Activated naive CD4-positive, alpha-beta T cell treated with anti-CD3 and anti-CD28 coated beads, Interleukin-2, amount 50 U/mL, for 24 hours (primary cell): ENCODE data around the gene RNLS.

ENCODE experiments used
- H3K27ac Mint-ChIP-seq: one replicate; pipeline ENCODE4 v1.8.0; 2021; ENCODE audit warnings: mild to moderate bottlenecking, mixed read lengths
- H3K27me3 Mint-ChIP-seq: one replicate; pipeline ENCODE4 v1.8.0; 2021; ENCODE audit warnings: mixed read lengths
- H3K36me3 Mint-ChIP-seq: one replicate; pipeline ENCODE4 v1.8.0; 2021; ENCODE audit warnings: mixed read lengths
- H3K4me1 Mint-ChIP-seq: one replicate; pipeline ENCODE4 v1.8.0; 2021; ENCODE audit warnings: mixed read lengths
- H3K4me3 Mint-ChIP-seq: one replicate; pipeline ENCODE4 v1.8.0; 2021; ENCODE audit warnings: mild to moderate bottlenecking, mixed read lengths
- H3K9me3 Mint-ChIP-seq: one replicate; pipeline ENCODE4 v1.8.0; 2021; ENCODE audit warnings: mixed read lengths

The RNLS gene

DNA sequence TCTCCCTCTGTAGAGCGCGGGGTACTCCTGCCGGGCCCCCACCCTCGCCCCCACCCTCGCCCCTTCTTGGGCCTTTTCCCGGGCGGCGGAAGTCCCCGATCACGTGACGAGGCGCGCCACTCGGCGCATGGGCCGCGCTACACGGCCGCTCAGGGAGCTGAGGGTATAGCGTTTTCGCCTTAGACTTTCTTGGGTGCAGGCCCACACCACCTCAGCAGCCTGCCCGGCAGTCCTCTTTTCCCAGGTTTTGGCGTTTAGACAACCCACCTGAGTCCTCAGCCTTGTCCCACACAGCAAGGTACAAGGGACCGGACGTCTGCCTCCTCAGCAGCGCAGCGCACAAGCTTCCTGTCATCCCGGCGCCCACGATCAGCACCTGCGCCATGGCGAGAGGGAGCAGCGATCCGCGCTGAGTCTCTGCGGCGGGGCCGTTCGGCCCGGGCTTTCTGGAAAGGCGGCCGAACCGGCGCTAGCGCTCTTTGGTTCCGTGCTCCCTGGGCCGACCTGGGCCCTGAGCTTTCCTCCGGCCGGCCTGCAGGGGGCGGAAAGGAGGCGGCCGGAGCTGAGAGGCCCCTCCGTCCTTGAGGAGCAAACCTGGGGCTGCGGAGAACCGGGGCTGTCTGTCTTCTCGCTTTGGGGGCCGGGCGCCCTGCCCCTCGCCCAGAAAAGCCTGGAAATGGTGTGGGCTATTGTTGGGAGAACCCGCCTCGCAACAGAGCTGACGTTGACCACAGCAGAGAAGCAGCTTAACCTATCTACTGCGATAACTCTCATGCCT, at the start of gene RNLS:
RNLS (minus strand) TSS at position 513 of the 778 bp plus-strand sequence.
- H3K9me3 Mint-ChIP-seq, result peaks cover 13% of the 10 kb centered on the region
- peaks cover 13% of the 10 kb centered on the region for H3K4me1 Mint-ChIP-seq
- H3K27ac Mint-ChIP-seq, result peak within 1 kb of the TSS; percentile 91
- H3K27me3 Mint-ChIP-seq, result peaks cover 2% of the 10 kb centered on the region
- H3K4me3 Mint-ChIP-seq, result peak within 1 kb of the TSS; percentile 87
- peaks cover 4% of the 10 kb centered on the region for H3K36me3 Mint-ChIP-seq

DNA sequence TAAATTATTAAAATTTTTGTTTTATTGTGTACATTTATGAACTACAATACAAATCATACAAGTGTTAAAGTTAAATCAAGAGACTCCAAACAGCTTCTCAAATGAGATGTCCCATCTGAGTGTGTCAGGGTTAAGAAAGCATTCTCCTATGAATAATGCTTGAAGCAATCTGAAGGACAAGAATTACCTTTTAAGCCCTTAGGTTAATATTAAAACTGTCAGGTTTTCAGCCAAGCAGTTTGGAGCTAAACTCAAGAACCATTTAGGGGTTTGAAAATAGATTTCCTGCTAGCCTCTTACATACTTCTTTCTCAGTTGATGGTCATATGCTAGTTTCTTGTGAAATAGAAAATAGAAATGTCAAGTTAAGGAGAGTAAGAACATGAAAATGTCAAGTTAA, 41.7 kb upstream of the RNLS start:
- no peaks in the 10 kb centered on the region for H3K27me3 Mint-ChIP-seq
- no peaks in the 10 kb centered on the region for H3K4me1 Mint-ChIP-seq
- no peaks in the 10 kb centered on the region for H3K9me3 Mint-ChIP-seq
- no peaks in the 10 kb centered on the region for H3K36me3 Mint-ChIP-seq
- H3K27ac Mint-ChIP-seq, result no peak overlapping the region
- no peak overlapping the region for H3K4me3 Mint-ChIP-seq

DNA sequence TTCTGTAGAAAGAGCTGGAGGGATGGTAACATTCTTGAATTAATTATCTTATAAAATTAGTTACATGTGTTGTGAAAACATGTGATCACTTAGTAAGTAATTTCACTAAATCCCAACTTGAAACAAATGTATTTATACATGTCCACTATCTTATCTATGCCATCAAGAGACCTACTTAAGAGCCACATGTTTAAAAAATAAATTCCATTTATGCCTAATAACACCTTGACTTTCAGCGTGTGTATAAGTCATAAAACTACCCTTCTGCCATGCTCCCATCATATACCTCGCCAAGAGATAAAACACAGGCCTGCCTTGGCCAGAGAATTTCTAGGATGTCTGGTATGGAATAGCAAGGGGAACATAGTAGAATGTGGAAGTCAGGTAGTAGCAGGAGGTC, 40.7 kb upstream of the RNLS start:
- Mint-ChIP-seq H3K27me3 (no peaks in the 10 kb centered on the region), H3K4me3 (no peak overlapping the region), H3K36me3 (no peaks in the 10 kb centered on the region), H3K9me3 (no peaks in the 10 kb centered on the region), H3K4me1 (no peaks in the 10 kb centered on the region), H3K27ac (no peak overlapping the region)

DNA sequence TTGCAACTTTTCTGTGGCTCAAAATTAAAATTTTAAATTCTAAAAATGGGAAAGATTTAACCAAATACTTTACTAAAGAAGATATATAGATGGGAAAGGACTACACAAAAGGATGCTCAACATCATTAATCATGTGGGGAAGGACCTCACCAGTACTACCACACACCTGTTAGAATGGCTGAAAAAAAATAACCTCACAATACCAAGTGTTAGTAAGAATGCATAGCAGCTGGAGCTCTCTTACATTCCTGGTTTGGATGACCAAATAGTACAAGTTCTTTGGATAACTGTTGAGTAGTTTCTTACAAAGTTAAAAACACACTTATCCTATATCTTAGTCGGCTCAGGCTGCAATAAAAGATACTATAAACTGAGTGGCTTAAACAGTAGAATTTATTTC, 37.3 kb upstream of the RNLS start:
- Mint-ChIP-seq H3K4me1 (no peaks in the 10 kb centered on the region), H3K27me3 (no peaks in the 10 kb centered on the region)

DNA sequence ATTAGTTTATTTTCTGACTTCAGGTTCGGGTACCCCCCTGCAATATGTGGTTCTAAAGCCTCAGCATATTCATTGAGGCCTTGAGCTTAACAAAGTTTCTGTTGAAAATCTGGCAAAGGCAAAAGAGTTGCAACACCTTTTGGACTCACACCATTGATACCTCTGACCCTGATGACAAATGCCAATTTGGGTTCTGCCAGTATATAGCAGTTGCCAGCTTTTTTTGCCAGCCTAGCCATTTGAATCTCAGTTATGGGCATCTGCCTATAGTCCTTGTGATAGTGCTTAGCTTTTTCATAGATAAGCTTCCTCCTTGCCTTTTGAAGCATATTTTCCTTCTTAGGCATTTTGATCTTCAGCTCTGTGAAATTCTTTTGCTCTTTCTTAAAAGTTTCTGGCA, 35.4 kb upstream of the RNLS start:
- Mint-ChIP-seq H3K9me3 (no peaks in the 10 kb centered on the region), H3K36me3 (no peaks in the 10 kb centered on the region), H3K27ac (no peak overlapping the region), H3K4me3 (no peak overlapping the region), H3K27me3 (no peaks in the 10 kb centered on the region), H3K4me1 (no peaks in the 10 kb centered on the region)

More for the DNA sequence above, 37.3 kb upstream of the RNLS start:
- H3K27ac Mint-ChIP-seq, result no peak overlapping the region
- H3K36me3 Mint-ChIP-seq, result no peaks in the 10 kb centered on the region
- H3K9me3 Mint-ChIP-seq, result no peaks in the 10 kb centered on the region
- no peak overlapping the region for H3K4me3 Mint-ChIP-seq

DNA sequence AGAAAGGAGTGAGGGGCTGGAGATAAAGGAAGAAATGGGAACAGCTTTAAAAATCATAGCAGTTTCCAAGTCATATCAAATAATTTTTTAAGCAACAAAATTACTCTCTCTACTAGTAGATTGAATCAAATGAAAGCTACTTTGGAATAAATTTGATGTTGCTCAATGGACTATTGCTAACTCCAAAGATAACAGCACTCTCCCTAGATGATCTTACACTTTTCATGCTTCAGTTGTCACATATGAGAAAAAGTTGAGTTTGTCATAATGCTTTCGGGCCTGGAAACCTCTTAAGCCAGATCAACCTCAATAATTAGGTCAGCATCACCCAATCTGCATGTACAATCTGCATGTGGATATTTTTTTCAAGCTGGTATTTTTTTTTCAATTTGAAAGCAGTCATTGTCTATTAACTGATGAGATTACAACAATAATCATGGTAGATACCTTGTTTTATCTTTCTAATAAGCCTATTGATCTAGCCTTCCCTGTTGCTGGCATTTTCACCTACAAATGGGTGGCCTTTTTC, 34.7 kb upstream of the RNLS start:
- H3K9me3 Mint-ChIP-seq, result no peaks in the 10 kb centered on the region
- H3K27me3 Mint-ChIP-seq, result no peaks in the 10 kb centered on the region
- H3K4me3 Mint-ChIP-seq, result no peak overlapping the region
- H3K27ac Mint-ChIP-seq, result no peak overlapping the region
- no peaks in the 10 kb centered on the region for H3K36me3 Mint-ChIP-seq
- no peaks in the 10 kb centered on the region for H3K4me1 Mint-ChIP-seq

DNA sequence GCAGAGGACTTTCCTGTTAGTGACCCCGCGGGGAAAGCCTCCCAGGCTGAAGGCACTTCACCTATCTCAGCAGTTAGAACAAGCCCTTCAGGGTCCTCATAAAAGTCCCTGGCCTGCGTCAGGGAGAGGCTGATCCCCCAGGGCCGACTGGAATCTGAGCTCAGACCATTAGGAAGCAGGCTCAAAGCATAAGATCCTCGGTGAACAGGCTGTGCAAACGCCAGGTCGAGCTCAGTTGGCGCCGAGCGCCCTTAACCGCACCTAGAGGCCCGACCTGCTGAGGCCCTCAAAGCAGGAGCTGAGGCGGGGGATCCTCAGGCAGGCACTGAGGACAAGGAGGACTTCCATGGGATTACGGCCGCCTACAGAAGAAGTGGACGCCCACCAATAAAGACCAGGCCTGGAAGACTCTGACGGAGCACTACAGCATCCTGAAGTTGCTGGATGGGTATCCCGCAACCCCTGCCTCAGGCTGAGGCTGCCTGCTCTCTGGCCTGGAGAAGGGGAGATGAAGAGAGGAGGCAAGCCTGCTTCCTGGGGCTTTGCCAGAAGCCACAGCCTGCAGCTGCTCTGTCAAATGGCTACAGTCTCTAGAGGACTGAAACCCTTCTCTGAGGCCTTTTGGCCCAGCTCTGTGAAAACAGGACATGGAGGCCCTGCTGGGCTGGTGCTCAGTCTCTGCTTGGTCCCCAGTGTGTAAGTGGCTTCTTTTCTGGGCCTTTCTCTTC, 33.3 kb upstream of the RNLS start:
- no peaks in the 10 kb centered on the region for H3K27me3 Mint-ChIP-seq
- H3K4me3 Mint-ChIP-seq, result no peak overlapping the region
- no peak overlapping the region for H3K27ac Mint-ChIP-seq

DNA sequence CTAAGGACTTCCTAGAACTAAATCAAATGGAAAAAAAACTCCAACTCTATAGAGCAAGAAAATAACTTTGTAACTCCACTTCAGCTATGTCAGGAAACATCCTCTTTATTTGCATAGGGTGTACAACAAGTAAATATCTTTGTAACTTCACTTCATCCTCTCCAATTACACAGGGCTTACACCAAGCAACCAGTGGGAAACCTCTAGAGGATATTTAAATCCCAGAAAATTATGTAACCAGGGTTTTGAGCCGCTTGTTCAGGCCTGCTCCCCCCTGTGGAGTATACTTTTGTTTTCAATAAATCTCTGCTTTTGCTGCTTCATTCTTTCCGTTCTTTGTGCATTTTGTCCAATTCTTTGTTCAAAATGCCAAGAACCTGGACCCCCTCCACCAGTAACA, 25.7 kb upstream of the RNLS start:
- Mint-ChIP-seq H3K9me3 (no peaks in the 10 kb centered on the region), H3K4me3 (no peak overlapping the region), H3K27me3 (peaks cover 4% of the 10 kb centered on the region), H3K4me1 (no peaks in the 10 kb centered on the region), H3K27ac (no peak overlapping the region), H3K36me3 (no peaks in the 10 kb centered on the region)

More for the DNA sequence above, 33.3 kb upstream of the RNLS start:
- H3K36me3 Mint-ChIP-seq, result no peaks in the 10 kb centered on the region
- H3K9me3 Mint-ChIP-seq, result no peaks in the 10 kb centered on the region
- no peaks in the 10 kb centered on the region for H3K4me1 Mint-ChIP-seq

DNA sequence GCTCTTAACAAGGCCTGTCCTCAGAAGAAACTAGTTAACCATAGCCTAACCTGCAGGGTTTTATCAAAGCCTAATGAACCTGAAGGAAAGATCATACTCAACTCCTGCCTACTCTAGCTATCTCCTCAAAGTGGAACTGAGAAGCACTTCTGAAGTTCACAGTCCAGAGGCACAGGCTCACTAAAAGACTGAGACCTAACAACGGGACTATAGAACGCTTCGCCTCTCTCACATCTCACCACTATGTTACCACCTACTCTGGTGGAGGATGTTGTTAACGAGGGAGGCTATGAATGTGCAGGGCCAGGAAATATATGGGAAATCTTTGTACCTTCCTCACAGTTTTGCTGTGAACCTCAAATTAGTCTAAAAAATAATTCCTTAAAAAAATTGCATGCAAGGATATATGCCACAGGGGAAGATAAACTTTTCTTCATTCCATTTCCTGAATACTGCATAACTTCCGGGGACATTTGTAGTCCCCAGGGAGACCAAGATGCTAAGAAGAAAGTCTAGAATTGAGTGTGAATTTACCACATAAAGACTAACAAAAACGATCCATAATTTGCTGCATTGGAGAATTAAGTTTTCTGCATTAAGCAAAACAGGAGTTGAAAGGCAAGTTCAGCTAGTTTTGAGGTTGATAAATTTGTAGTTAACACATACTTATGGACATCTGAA, 25.1 kb upstream of the RNLS start:
- H3K27ac Mint-ChIP-seq, result no peak overlapping the region
- H3K4me3 Mint-ChIP-seq, result no peak overlapping the region
- H3K27me3 Mint-ChIP-seq, result peaks cover 4% of the 10 kb centered on the region
- H3K4me1 Mint-ChIP-seq, result no peaks in the 10 kb centered on the region
- H3K36me3 Mint-ChIP-seq, result no peaks in the 10 kb centered on the region
- H3K9me3 Mint-ChIP-seq, result no peaks in the 10 kb centered on the region

DNA sequence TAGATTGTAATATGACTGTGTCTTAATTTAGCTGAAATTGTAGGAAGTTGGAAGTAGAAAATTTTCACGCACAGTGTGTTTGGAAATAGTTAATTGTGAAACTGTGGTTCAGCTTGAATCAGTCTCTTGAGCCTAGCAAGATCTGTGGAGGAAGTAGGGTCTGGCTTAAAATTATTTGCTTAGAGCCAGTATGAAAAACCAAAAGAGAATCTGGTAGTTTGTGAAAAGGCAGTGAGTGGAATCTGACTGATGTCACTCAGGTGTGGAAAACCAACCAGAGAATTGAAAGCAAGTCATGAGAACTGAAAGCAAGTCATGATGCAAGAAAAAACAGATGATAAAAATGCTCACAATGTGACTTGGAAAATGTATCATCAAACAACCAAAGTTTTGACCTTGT, 14.9 kb upstream of the RNLS start:
- Mint-ChIP-seq H3K27ac (no peak overlapping the region), H3K4me1 (peaks cover 6% of the 10 kb centered on the region), H3K36me3 (peaks cover 3% of the 10 kb centered on the region), H3K4me3 (no peak overlapping the region), H3K27me3 (peaks cover 3% of the 10 kb centered on the region), H3K9me3 (peaks cover 6% of the 10 kb centered on the region)

DNA sequence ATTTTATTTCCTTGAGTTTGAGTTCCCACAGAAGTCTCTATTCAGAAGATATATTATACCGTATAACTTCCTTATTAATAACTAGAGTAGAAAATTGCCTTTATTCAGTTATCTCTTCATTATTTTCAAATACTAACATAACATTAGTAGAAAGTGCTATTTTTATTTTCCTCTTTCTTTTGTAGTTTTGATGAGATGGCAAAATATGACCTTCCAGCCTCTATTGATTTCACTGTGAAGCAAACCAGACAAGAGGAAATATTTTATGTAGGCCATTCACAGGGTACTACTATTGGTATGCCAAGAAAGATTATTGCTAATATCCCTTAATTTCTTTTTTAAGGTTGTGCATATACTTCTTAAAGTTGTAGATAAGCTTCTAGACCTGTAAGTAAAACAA, 11.4 kb upstream of the RNLS start:
- no peak overlapping the region for H3K4me3 Mint-ChIP-seq

DNA sequence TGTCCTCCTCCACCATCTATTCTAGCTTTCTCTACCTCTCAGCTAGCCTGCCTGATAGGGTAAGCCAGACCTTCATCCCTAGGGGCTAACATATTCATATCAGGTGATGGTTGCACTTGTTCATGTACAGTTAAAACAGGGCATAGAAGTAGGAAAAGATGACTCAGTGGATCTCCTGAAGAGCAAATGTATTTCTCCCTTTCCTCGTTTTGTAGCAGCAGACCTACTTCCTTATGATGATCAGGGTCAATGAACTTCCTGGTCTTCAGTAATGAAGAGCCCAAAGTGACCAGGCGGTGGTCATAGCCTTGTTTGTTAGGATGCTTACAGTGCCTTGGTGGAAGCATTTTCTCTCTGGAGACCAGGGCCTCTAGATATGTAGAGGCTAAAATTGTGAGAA, 9.8 kb upstream of the RNLS start:
- no peak overlapping the region for H3K4me3 Mint-ChIP-seq
- H3K4me1 Mint-ChIP-seq, result peaks cover 2% of the 10 kb centered on the region

More for the DNA sequence above, 11.4 kb upstream of the RNLS start:
- peaks cover 6% of the 10 kb centered on the region for H3K4me1 Mint-ChIP-seq
- H3K36me3 Mint-ChIP-seq, result no peaks in the 10 kb centered on the region
- H3K27ac Mint-ChIP-seq, result no peak overlapping the region
- no peaks in the 10 kb centered on the region for H3K9me3 Mint-ChIP-seq
- peaks cover 3% of the 10 kb centered on the region for H3K27me3 Mint-ChIP-seq

DNA sequence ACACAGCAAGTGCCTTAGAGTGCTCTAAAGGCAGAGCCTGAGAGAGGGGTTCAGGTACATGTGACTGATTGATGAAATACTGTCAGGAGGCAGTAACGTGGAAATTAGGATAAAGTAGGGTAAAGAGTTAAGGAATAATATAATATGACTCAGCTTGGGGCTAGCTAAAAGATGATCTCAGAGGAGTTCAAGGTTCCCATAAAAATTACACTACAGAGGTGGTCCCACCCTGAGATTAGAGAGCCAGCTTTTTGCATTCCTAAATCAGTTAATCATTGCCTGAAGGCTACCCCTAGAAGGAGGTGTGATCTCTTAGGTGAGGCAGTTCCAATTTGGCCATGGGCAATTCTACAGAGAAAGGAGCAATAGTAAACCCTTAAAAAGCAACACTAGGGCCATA, 9.3 kb upstream of the RNLS start:
- Mint-ChIP-seq H3K4me1 (no peaks in the 10 kb centered on the region), H3K36me3 (no peaks in the 10 kb centered on the region), H3K27me3 (no peaks in the 10 kb centered on the region), H3K4me3 (no peak overlapping the region), H3K9me3 (no peaks in the 10 kb centered on the region), H3K27ac (no peak overlapping the region)

More for the DNA sequence above, 9.8 kb upstream of the RNLS start:
- peaks cover 1% of the 10 kb centered on the region for H3K27me3 Mint-ChIP-seq
- H3K9me3 Mint-ChIP-seq, result no peaks in the 10 kb centered on the region
- H3K36me3 Mint-ChIP-seq, result no peaks in the 10 kb centered on the region
- no peak overlapping the region for H3K27ac Mint-ChIP-seq

DNA sequence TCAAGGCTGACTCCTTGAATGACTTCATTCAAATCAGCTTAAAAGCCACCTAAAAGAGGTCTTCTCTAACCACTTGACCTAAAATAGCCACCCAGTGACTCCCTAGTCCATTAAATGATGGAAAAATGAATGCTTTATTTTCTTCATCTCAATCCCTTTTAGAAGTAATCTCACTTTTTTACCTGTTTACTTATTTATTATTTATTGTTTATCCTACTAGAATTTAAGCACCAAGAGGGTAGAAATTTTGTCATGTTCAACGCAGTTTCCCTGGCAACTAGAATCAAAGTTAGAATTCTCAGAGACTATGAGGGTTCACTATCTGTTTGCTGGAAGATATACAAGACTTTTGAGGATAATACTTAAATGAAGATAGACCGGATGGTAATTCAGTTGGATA, 3.3 kb upstream of the RNLS start, which contains the start of gene LIPJ:
LIPJ (plus strand) TSS at position 301 of the 400 bp plus-strand sequence. CDS start 3,926 bp downstream, outside the sequence.
- no peak within 1 kb of the TSS for H3K27ac Mint-ChIP-seq
- no peak within 1 kb of the TSS for H3K4me3 Mint-ChIP-seq
- H3K4me1 Mint-ChIP-seq, result peaks cover 13% of the 10 kb centered on the region
- H3K27me3 Mint-ChIP-seq, result peaks cover 2% of the 10 kb centered on the region
- H3K9me3 Mint-ChIP-seq, result peaks cover 13% of the 10 kb centered on the region
- peaks cover 4% of the 10 kb centered on the region for H3K36me3 Mint-ChIP-seq

DNA sequence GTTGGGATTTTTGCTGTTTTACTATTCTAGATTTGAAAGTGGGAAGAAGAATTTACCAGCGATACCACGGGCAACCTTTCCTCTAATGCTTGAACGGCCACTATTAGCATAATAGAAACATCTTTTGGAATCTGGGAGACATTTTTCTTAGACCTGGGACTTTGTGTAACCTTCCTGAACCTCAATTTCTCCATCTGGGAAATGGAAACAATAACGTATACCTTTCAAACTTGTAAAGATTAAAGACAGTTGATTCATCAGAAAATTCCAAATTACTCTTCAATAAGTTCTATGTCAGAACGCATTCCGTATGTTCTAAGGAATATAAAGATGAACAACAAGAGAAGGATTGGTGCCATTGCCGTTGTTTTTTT, 453 bp upstream of the RNLS start:
- peaks cover 13% of the 10 kb centered on the region for H3K9me3 Mint-ChIP-seq

More for the DNA sequence above, 453 bp upstream of the RNLS start:
- H3K27me3 Mint-ChIP-seq, result peaks cover 2% of the 10 kb centered on the region
- H3K27ac Mint-ChIP-seq, result peak overlapping the region; percentile 91
- H3K4me1 Mint-ChIP-seq, result peaks cover 13% of the 10 kb centered on the region
- H3K4me3 Mint-ChIP-seq, result peak overlapping the region; percentile 87
- peaks cover 4% of the 10 kb centered on the region for H3K36me3 Mint-ChIP-seq
